ENCODE measurements around the gene ZNF652. TPM values are rescaled to one million over a fixed set of nuclear protein-coding genes. Genes with fewer than 3 reads are reported as not detected.
"Not testable (repeated sequence)": the region's sequence is repeated elsewhere in the genome, so short reads cannot be mapped to it uniquely, and the experiment has no call there.

The ZNF652 gene
- total RNA-seq, 1 donor from 2014 or later, result 23.0 TPM

GRCh38 chr17:49275981-49276380 lies 86.1 kb downstream of the ZNF652 start:
- DNase-seq (ENCODE audit: extremely low read depth, low read depth, low spot score), result not testable (repeated sequence)

DNA sequence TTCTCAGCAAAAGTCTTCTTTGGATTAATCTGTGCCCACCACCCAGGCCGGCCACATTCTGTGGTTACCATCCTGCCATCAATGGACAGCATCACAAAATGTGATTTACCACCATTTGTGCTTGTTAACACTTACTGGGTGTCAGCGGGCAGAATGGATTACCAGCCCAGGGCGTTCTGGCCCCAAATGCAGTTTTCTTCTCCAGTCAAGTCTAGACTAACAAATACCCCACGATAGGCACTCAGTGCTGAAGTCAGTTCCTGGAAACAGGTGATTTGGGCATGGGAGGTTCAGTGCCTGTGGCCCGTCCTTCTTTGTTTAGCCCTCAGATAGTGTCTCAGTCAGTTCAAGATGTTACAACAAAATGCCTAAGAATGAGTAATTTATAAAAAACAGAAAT lies 92.7 kb downstream of the ZNF652 start:
- DNase-seq (ENCODE audit: extremely low read depth, low read depth, low spot score), result no peak

DNA sequence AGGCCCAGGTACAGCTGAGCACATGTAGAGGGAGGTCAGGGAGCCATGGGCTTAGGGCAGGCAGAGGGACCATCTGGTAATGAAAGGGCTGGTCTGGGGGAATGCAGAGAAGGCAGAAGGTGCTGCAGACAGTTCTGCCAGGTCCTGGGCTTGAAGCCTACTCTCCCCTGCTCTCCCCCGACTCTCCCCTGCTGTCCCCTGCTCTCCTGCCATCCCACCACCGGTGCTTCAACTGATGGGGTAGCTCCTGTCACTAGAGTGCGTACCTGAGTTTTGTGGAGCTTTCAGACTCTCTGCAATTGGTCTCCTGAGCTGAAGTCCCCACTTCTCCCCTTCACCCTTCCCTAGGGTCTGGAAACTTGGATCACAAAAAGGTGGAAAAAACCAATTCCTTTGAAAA lies 94.1 kb downstream of the ZNF652 start:
- DNase-seq (ENCODE audit: extremely low read depth, low read depth, low spot score), result no peak

DNA sequence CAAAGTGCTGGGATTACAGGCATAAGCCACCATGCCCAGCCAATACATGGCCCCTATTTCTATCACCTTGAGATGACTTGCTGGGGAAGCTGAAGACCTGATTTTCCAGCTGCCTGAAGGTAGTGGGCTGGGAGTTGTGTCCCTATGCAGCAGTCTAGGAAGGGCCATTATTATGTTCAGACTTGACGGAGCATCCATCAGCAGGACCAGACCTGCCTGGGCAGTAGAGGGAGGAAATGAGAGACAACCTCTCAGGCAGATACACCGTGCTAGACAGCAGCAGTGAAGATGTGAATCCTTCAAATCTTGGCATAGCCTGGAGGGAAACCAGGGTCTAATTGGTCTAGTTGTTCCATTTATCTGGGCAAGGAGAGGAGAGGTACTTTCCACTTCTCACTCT lies 95.8 kb downstream of the ZNF652 start:
- DNase-seq (ENCODE audit: extremely low read depth, low read depth, low spot score), result no peak

GRCh38 chr17:49261540-49261939 lies 100.5 kb downstream of the ZNF652 start:
- DNase-seq (ENCODE audit: extremely low read depth, low read depth, low spot score), result not testable (repeated sequence)

GRCh38 chr17:49260817-49261291 lies 101.2 kb downstream of the ZNF652 start:
- DNase-seq (ENCODE audit: extremely low read depth, low read depth, low spot score), result peak; percentile 69

DNA sequence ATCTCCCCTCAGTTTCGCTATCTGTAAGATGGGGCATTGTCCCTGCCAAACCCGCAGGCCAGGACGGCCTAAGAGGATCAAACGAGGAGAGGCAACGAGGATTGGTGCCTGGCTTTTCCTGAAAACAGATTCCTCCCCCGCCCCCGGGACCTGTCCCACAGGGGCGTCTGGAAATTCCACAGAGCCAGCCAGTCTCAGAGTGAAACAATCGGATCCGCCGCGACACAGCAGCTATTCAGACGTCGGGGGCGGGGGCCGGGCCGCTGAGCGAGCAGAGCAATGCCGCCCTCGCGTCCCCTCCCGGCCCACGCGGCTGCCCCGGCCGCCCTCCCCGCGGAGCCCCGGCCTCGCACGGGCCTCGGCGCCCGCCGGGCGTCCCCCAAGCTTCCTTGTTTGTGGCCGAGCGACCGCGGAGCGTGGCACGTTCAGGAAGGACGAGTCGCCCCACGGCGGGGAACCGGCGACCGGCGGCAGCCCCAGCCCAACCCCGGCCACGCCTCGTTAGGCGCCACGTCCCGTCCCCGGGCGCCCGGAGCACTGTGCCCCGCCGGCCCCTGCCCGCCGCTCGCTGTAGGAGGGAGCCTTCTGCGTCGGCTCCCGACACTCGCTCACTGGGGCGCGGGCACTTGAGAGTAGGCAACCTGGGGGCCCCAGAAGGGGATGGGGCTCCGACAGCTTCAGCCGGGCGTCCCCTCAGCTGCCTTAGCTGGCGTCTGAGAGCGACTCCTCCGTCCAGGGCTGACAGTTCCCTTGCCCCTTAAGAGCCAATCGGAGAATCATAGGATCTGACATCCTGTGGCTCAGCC lies 101.8 kb downstream of the ZNF652 start:
- no peak for DNase-seq (ENCODE audit: extremely low read depth, low read depth, low spot score)

GRCh38 chr17:49259663-49260010 lies 102.4 kb downstream of the ZNF652 start:
- no peak for DNase-seq (ENCODE audit: extremely low read depth, low read depth, low spot score)

DNA sequence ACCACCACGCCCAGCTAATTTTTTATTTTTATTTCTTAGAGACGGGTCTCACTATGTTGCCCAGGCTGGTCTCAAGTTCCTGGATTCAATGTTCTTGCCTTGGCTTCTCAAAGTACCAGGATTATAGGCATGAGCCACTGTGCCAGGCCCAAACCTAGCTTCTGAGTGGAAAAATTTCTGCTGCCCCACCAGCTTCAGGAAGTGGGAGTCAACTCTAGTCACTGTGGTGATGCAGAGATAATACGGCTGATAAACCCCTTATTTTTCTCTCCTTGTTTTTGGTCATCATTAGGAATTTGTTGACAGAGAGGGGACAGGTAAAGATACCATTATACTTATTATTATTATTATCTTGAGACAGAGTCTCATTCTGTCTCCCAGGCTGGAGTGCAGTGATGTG lies 103.7 kb downstream of the ZNF652 start:
- no peak for DNase-seq (ENCODE audit: extremely low read depth, low read depth, low spot score)

DNA sequence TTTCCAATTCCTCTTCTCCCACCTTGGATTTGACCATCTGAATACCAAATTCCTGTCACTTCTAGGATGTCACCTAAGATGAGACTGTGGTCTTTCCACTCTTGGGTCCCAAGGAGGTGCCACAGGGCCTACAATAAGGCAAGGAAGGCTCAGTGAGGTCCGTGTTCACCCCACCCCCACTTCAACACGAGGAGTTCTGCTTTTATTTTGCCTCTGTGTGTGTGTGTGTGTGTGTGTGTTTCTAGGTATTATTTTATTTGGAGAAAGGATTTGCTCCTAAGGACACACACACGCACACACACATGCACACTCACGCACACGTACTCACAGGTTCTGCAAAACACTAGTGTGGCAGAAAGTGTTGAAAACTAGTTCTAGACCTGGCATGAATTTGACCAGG lies 106.9 kb downstream of the ZNF652 start:
- no peak for DNase-seq (ENCODE audit: extremely low read depth, low read depth, low spot score)

DNA sequence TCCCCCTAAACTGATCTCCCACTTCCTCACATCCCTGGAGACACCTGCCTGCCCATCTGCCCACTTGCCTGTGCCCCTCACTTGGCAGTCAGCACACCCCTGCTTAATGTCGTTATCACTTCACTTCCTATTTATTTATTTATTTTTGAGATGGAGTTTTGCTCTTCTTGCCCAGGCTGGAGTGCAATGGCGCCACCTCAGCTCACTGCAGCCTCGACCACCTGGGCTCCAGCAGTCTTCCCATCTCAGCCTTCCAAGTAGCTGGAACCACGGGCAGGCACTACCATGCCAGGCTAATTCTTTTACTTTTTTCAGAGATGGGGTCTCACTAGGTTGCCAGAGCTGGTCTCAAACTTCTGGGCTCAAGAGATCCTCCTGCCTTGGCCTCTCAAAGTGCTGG lies 108.0 kb downstream of the ZNF652 start:
- no peak for DNase-seq (ENCODE audit: extremely low read depth, low read depth, low spot score)

GRCh38 chr17:49252148-49252695 lies 109.8 kb downstream of the ZNF652 start:
- DNase-seq (ENCODE audit: extremely low read depth, low read depth, low spot score), result no peak

GRCh38 chr17:49249890-49250522 lies 112.0 kb downstream of the ZNF652 start:
- DNase-seq (ENCODE audit: extremely low read depth, low read depth, low spot score), result no peak

DNA sequence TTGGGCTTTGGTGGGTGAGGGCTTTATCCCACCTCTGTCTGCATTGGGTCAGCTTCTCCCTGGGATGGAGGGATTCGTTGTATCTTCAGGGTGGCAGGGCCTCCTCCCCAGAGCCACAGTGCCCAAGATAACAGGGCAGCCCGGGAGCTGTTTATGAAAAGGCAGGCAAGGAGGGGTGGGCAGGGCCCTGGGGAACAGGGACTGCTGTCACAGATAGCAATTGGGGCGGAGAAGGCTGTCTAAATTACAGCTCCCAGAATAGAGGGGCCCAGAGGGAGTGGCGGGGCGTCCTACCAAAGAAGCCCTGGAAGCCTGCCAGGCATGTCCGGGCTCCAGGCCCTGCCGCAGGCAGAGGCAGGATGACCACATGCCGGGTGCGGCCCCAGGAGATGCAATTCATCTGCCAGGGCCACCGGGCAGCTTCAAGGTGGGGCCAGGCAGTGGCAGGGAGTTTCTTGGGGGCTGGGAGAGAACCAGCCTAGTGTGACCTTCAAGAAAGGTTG lies 112.7 kb downstream of the ZNF652 start:
- no peak for DNase-seq (ENCODE audit: extremely low read depth, low read depth, low spot score)

GRCh38 chr17:49247944-49248343 lies 114.1 kb downstream of the ZNF652 start:
- DNase-seq (ENCODE audit: extremely low read depth, low read depth, low spot score), result no peak

DNA sequence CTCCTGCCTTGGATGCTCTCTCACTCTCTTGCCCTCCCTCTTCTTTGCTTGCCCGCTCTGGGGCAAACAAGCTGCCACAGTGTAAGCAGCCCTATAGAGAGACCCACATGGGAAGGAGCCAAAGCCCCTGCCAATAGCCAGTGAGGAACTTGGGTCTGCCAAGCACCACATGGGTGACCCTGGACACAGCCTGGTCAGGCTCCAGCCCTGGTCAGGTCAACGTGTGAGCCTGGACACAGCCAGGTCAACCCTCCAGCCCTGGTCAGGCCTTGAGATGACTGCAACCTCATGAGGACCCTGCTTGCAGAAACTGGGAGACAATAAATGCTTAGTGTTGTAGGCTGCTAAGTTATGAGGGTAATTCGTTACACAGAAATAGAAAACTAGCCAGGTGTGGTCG lies 117.2 kb downstream of the ZNF652 start:
- no peak for DNase-seq (ENCODE audit: extremely low read depth, low read depth, low spot score)

Other genes with a start within 250 kb of the ZNF652 start
- gene B4GALNT2, start 229.5 kb downstream of the ZNF652 start, total RNA-seq, result not detected in 2 replicates
- 1.4 and 2.9 TPM in 2 replicates for gene GNGT2, start 151.7 kb downstream of the ZNF652 start, total RNA-seq
- gene ABI3, start 151.5 kb downstream of the ZNF652 start, total RNA-seq, result 22.3 and 26.2 TPM in 2 replicates
- 0.10 TPM in 1 of 2 replicates, not detected in the other for gene PHOSPHO1, start 131.5 kb downstream of the ZNF652 start, total RNA-seq
- 99.8 and 140 TPM in 2 replicates for gene PHB1, start 52.6 kb upstream of the ZNF652 start, total RNA-seq
- gene NGFR, start 133.0 kb upstream of the ZNF652 start, total RNA-seq, result not detected in 2 replicates
- 0.63 and 3.9 TPM in 2 replicates for gene NXPH3, start 213.6 kb upstream of the ZNF652 start, total RNA-seq